ENCODE data around the gene ADGRL1.
"Not testable (repeated sequence)": the region's sequence is repeated elsewhere in the genome, so short reads cannot be mapped to it uniquely, and the experiment has no call there.

DNA sequence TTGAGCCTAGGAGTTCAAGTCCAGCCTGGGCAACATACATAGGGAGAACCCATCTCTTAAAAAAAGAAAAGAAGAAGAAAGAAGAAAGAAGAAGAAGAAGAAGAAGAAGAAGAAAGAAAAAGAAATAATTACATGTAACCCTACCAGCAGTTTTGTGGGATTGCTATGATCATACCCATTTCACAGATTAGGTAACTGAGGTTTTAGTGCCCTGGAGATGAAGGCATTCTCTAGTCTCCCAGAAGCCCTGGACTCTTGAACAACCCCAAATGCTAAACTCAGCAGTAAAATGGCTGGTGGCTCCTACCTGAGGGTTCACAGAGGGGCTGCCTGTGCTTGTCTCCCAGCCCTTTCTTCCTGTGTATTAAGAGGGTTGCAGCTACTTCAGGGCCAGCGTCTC, 49.3 kb upstream of the ADGRL1 start:
- not testable (repeated sequence) for TF ChIP-seq TAF1 (IDR thresholded peaks at IDR 0.05; ENCODE audit: low read depth, low read length); CBX8 (IDR thresholded peaks at IDR 0.05; ENCODE audit: borderline replicate concordance, low read depth, low read length); POLR2AphosphoS5 (IDR thresholded peaks at IDR 0.05; ENCODE audit: low read depth, low read length); CTCF (IDR thresholded peaks at IDR 0.05; ENCODE audit: control extremely low read depth in 1 of 3, insufficient read depth in 1 of 3, low read depth in 1 of 3, low read length in 3 of 3); POLR2A (IDR thresholded peaks at IDR 0.05; ENCODE audit: control extremely low read depth in 1 of 2, low read depth in 2 of 2, low read length in 2 of 2); CREB1 (IDR thresholded peaks at IDR 0.05); EP300 (IDR thresholded peaks at IDR 0.05; ENCODE audit: borderline replicate concordance in 1 of 2, low read depth in 2 of 2, low read length in 2 of 2); JUND (IDR thresholded peaks at IDR 0.05; ENCODE audit: low read length)
